HepG2 (cell line): ENCODE measurements around the gene B4GALT7. TPM values are rescaled to one million over a fixed set of nuclear protein-coding genes. Genes with fewer than 3 reads are reported as not detected.
A peak's percentile ranks its signal among the peaks of the same experiment; 100 is the strongest.

Experiments used
- ARID4A ChIP-seq: sonication (generic); formaldehyde crosslinking; IDR thresholded peaks from 2 replicates; pipeline ENCODE4 v1.5.0; 2020; ENCODE audit warnings: mild to moderate bottlenecking, missing genetic modification reagents, borderline replicate concordance
- HES4 ChIP-seq: sonication (generic); formaldehyde crosslinking; IDR thresholded peaks from 2 replicates; pipeline ENCODE4 v1.9.0; 2021; ENCODE audit warnings: mild to moderate bottlenecking, missing genetic modification reagents, borderline replicate concordance
- KDM4B ChIP-seq: sonication (generic); formaldehyde crosslinking; IDR thresholded peaks from 2 replicates; pipeline ENCODE4 v1.4.0; 2020; ENCODE audit warnings: missing genetic modification reagents
- LCORL ChIP-seq, 2 experiments: fragments of 450-650 bp in 1 of 2; sonication (generic) in 1 of 2; formaldehyde crosslinking in 1 of 2; IDR thresholded peaks; 2 replicates each; pipeline versions ENCODE4 v1.5.0 to v1.6.1; 2017 to 2020; ENCODE audit warnings: antibody characterized with exemption in 1 of 2, missing genetic modification reagents in 1 of 2
- PHF21A ChIP-seq: sonication (generic); formaldehyde crosslinking; IDR thresholded peaks from 2 replicates; pipeline ENCODE4 v1.5.0; 2020; ENCODE audit warnings: mild to moderate bottlenecking, missing genetic modification reagents
- SMAD9 ChIP-seq: sonication (generic); formaldehyde crosslinking; IDR thresholded peaks from 2 replicates; pipeline ENCODE4 v1.5.1; 2020; ENCODE audit warnings: mild to moderate bottlenecking, missing genetic modification reagents
- ZNF234 ChIP-seq: sonication (generic); formaldehyde crosslinking; conservative IDR thresholded peaks from 2 replicates; pipeline ENCODE4 v1.5.1; 2020; ENCODE audit warnings: mild to moderate bottlenecking, missing genetic modification reagents
- ZNF34 ChIP-seq: sonication (generic); formaldehyde crosslinking; IDR thresholded peaks from 2 replicates; pipeline ENCODE4 v1.4.0; 2020; ENCODE audit warnings: mild to moderate bottlenecking, missing genetic modification reagents, borderline replicate concordance
- ZNF562 ChIP-seq: sonication (generic); formaldehyde crosslinking; IDR thresholded peaks from 2 replicates; pipeline ENCODE4 v1.8.0; 2022; ENCODE audit warnings: missing genetic modification reagents, borderline replicate concordance
- ZNF616 ChIP-seq: sonication (generic); formaldehyde crosslinking; IDR thresholded peaks from 2 replicates; pipeline ENCODE4 v1.5.0; 2020; ENCODE audit warnings: low read depth, mild to moderate bottlenecking, missing genetic modification reagents
- ZNF619 ChIP-seq: sonication (generic); formaldehyde crosslinking; IDR thresholded peaks from 2 replicates; pipeline ENCODE4 v1.4.0; 2020; ENCODE audit warnings: mild to moderate bottlenecking, missing genetic modification reagents
- ZSCAN21 ChIP-seq: sonication (generic); formaldehyde crosslinking; IDR thresholded peaks from 2 replicates; pipeline ENCODE4 v1.8.0; 2022; ENCODE audit warnings: mild to moderate bottlenecking, missing genetic modification reagents, moderate library complexity, borderline replicate concordance
- polyA plus RNA-seq, 8 experiments: library from polyadenylated mRNA; depleted of rRNA in 3 of 8; stranded (reverse) in 7 of 8; unstranded in 1 of 8; fragments of >200 nt; fragmentation: Illumina TruSeq in 4 of 8; extraction: Trizol in 4 of 8; gene quantifications; 2 replicates each; pipeline versions ENCODE4 v1.2.1 to v1.2.3, GENCODE V29; 2011 to 2016; ENCODE audit warnings: low read depth in 4 of 8, missing spikeins in 1 of 8, mixed read lengths in 1 of 8; ENCODE audit not compliant: insufficient read depth in 1 of 8
- total RNA-seq, 5 experiments: library from RNA; depleted of rRNA; stranded (reverse); fragments of >200 nt; fragmentation: Illumina TruSeq; extraction: Trizol; gene quantifications; 2 replicates each; pipeline ENCODE4 v1.2.3, GENCODE V29; 2016; ENCODE audit warnings: low read depth in 1 of 5
- TF ChIP-seq, protein P1 (sequence below): IDR thresholded peaks from 2 replicates; pipeline ENCODE4 v1.6.1; 2016; ENCODE audit warnings: low read depth, borderline replicate concordance
- TF ChIP-seq, protein P2 (sequence below): sonication (generic); formaldehyde crosslinking; IDR thresholded peaks from 2 replicates; pipeline ENCODE4 v1.4.0; 2020; ENCODE audit warnings: missing genetic modification reagents
- TF ChIP-seq, protein P3 (sequence below): sonication (generic); formaldehyde crosslinking; IDR thresholded peaks from 2 replicates; pipeline ENCODE4 v1.9.0; 2022; ENCODE audit warnings: missing genetic modification reagents, mild to moderate bottlenecking, borderline replicate concordance
- TF ChIP-seq, protein P4 (sequence below): sonication (generic); formaldehyde crosslinking; IDR thresholded peaks from 2 replicates; pipeline ENCODE4 v1.4.0; 2020; ENCODE audit warnings: missing genetic modification reagents, borderline replicate concordance

Gene B4GALT7
- total and polyA plus RNA-seq, 2 of the 13 experiments (the other 11 are each of a cell fraction or from before 2014, with no cell fraction given) = 16.4 to 20.5 TPM

DNA sequence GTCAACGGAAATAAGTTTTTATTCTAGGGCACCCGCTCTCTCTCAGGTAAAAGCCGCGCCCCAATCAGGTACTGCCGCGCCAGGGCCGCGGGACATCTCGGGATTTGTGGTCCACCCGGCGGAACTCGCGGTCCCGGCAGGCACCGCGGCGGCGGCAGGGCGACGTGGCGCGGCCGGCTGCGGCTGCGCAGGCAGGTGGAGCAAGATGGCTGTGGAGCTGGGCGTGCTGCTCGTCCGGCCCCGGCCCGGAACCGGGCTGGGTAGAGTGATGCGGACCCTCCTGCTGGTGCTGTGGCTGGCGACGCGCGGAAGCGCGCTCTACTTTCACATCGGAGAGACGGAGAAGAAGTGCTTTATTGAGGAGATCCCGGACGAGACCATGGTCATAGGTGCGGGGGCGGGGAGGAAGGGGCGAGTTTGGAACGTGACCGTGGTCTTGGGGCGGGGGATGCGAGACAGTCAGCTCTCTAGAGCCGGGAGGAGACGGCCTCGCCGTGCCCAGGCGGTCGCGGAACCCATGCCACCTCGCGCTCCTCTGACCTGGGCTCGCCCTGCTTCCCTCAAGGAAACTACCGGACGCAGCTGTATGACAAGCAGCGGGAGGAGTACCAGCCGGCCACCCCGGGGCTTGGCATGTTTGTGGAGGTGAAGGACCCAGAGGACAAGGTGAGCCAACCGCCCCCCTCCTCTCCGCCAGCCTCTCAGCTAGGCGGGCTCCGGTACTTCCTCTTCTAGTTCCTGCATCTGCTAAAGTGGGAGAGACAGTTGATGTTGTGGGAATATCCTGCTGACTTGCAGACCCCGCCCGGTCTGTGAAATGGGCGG lies 7.7 kb upstream of the B4GALT7 start, which contains the start of gene TMED9 (continued):
- TF ChIP-seq ARID4A (CRISPR knock-in tag) (peak; percentile 95), SMAD9 (CRISPR knock-in tag) (no peak), ZNF234 (0 out of 2 replicates have a peak, but pooled peaks have one; percentile 21), ZSCAN21 (CRISPR knock-in tag) (peak; percentile 69; the same call in 1 of the 2 replicates), KDM4B (CRISPR knock-in tag) (peak; percentile 24; the same call in 1 of the 2 replicates), PHF21A (peak; percentile 99), HES4 (CRISPR knock-in tag) (peak; percentile 55; the same call in 1 of the 2 replicates), ZNF616 (0 out of 2 replicates have a peak, but pooled peaks have one; percentile 50), ZNF619 (CRISPR knock-in tag) (peak; percentile 79; the same call in 1 of the 2 replicates), ZNF562 (CRISPR knock-in tag) (no peak), ZNF34 (CRISPR knock-in tag) (no peak), LCORL (IDR thresholded peaks at IDR 0.05) (no peak), LCORL (CRISPR knock-in tag; IDR thresholded peaks at IDR 0.05) (0 out of 2 replicates have a peak, but pooled peaks have one; percentile 54)
- TF ChIP-seq, protein P1, sequence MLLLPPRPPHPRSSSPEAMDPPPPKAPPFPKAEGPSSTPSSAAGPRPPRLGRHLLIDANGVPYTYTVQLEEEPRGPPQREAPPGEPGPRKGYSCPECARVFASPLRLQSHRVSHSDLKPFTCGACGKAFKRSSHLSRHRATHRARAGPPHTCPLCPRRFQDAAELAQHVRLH (CRISPR knock-in tag) = peak; percentile 60; the same call in 1 of the 2 replicates
- TF ChIP-seq, protein P2, sequence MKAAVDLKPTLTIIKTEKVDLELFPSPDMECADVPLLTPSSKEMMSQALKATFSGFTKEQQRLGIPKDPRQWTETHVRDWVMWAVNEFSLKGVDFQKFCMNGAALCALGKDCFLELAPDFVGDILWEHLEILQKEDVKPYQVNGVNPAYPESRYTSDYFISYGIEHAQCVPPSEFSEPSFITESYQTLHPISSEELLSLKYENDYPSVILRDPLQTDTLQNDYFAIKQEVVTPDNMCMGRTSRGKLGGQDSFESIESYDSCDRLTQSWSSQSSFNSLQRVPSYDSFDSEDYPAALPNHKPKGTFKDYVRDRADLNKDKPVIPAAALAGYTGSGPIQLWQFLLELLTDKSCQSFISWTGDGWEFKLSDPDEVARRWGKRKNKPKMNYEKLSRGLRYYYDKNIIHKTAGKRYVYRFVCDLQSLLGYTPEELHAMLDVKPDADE = peak; percentile 38; the same call in 1 of the 2 replicates
- TF ChIP-seq, protein P3, sequence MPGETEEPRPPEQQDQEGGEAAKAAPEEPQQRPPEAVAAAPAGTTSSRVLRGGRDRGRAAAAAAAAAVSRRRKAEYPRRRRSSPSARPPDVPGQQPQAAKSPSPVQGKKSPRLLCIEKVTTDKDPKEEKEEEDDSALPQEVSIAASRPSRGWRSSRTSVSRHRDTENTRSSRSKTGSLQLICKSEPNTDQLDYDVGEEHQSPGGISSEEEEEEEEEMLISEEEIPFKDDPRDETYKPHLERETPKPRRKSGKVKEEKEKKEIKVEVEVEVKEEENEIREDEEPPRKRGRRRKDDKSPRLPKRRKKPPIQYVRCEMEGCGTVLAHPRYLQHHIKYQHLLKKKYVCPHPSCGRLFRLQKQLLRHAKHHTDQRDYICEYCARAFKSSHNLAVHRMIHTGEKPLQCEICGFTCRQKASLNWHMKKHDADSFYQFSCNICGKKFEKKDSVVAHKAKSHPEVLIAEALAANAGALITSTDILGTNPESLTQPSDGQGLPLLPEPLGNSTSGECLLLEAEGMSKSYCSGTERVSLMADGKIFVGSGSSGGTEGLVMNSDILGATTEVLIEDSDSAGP (CRISPR knock-in tag) = peak; percentile 82
- TF ChIP-seq, protein P4, sequence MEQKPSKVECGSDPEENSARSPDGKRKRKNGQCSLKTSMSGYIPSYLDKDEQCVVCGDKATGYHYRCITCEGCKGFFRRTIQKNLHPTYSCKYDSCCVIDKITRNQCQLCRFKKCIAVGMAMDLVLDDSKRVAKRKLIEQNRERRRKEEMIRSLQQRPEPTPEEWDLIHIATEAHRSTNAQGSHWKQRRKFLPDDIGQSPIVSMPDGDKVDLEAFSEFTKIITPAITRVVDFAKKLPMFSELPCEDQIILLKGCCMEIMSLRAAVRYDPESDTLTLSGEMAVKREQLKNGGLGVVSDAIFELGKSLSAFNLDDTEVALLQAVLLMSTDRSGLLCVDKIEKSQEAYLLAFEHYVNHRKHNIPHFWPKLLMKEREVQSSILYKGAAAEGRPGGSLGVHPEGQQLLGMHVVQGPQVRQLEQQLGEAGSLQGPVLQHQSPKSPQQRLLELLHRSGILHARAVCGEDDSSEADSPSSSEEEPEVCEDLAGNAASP (CRISPR knock-in tag) = peak; percentile 18
